ENCODE measurements around the gene EML6.
A peak's percentile ranks its signal among the peaks of the same experiment; 100 is the strongest.

Gene EML6

GRCh38 chr2:55010149-55010591 is 286.7 kb downstream of the EML6 start:
- H3K27ac Mint-ChIP-seq = peak overlapping the region; percentile 66 to 77
- peak overlapping the region; percentile 77 to 80 for H3K4me3 Mint-ChIP-seq
- H3K27me3 Mint-ChIP-seq = no peaks in the 10 kb centered on the region
- H3K4me1 Mint-ChIP-seq (ENCODE audit: low read depth in 2 of 2) = peaks cover 28 to 66% of the 10 kb centered on the region in 2 donors
- H3K9me3 Mint-ChIP-seq = no peaks in the 10 kb centered on the region
- DNase-seq (peak; percentile 21 to 31 (median 29)), ATAC-seq (replicated peaks) (peak; percentile 97)
- peaks cover 5% of the 10 kb centered on the region for H3K36me3 Mint-ChIP-seq (ENCODE audit: insufficient read depth)

GRCh38 chr2:55010915-55011314 is 287.5 kb downstream of the EML6 start:
- Mint-ChIP-seq H3K27ac (peak overlapping the region; percentile 66 to 77), H3K9me3 (no peaks in the 10 kb centered on the region), H3K36me3 (ENCODE audit: insufficient read depth) (peaks cover 5% of the 10 kb centered on the region), H3K27me3 (no peaks in the 10 kb centered on the region), H3K4me1 (ENCODE audit: low read depth in 2 of 2) (peaks cover 30 to 64% of the 10 kb centered on the region in 2 donors), H3K4me3 (peak overlapping the region; percentile 77 to 80)
- ATAC-seq (replicated peaks) (no peak), DNase-seq (no peak)

GRCh38 chr2:55011831-55012671 is 288.6 kb downstream of the EML6 start:
- H3K9me3 Mint-ChIP-seq = no peaks in the 10 kb centered on the region
- H3K27me3 Mint-ChIP-seq = no peaks in the 10 kb centered on the region
- no peak for DNase-seq
- no peak for ATAC-seq (replicated peaks)
- H3K36me3 Mint-ChIP-seq (ENCODE audit: insufficient read depth) = peaks cover 5% of the 10 kb centered on the region
- peak overlapping the region in 1 of 2 donors; percentile 8 for H3K4me3 Mint-ChIP-seq
- peak overlapping the region; percentile 23 to 66 for H3K27ac Mint-ChIP-seq
- H3K4me1 Mint-ChIP-seq (ENCODE audit: low read depth in 2 of 2) = peaks cover 22 to 53% of the 10 kb centered on the region in 2 donors

- peaks cover 5% of the 10 kb centered on the region for H3K36me3 Mint-ChIP-seq (ENCODE audit: insufficient read depth)
- no peak for ATAC-seq (replicated peaks)
- DNase-seq = no peak
- H3K27ac Mint-ChIP-seq = peak overlapping the region; percentile 23 to 66
- no peak overlapping the region for H3K4me3 Mint-ChIP-seq
- no peaks in the 10 kb centered on the region for H3K9me3 Mint-ChIP-seq
- H3K4me1 Mint-ChIP-seq (ENCODE audit: low read depth in 2 of 2) = peaks cover 15 to 48% of the 10 kb centered on the region in 2 donors
- no peaks in the 10 kb centered on the region for H3K27me3 Mint-ChIP-seq
Observed at GRCh38 chr2:55012672-55013484, 289.4 kb downstream of the EML6 start.

- Mint-ChIP-seq H3K4me3 (no peak overlapping the region), H3K27ac (no peak overlapping the region), H3K9me3 (no peaks in the 10 kb centered on the region), H3K4me1 (ENCODE audit: low read depth in 2 of 2) (peaks cover 15 to 57% of the 10 kb centered on the region in 2 donors), H3K36me3 (ENCODE audit: insufficient read depth) (peaks cover 5% of the 10 kb centered on the region), H3K27me3 (no peaks in the 10 kb centered on the region)
- ATAC-seq (replicated peaks) = no peak
- no peak for DNase-seq
Observed at GRCh38 chr2:55013936-55014335, 290.5 kb downstream of the EML6 start.

GRCh38 chr2:55014962-55015939 is 291.8 kb downstream of the EML6 start:
- ATAC-seq (replicated peaks) = peak; percentile 44
- H3K9me3 Mint-ChIP-seq = no peaks in the 10 kb centered on the region
- peaks cover 16 to 55% of the 10 kb centered on the region in 2 donors for H3K4me1 Mint-ChIP-seq (ENCODE audit: low read depth in 2 of 2)
- H3K4me3 Mint-ChIP-seq = no peak overlapping the region
- peaks cover 1% of the 10 kb centered on the region for H3K36me3 Mint-ChIP-seq (ENCODE audit: insufficient read depth)
- H3K27ac Mint-ChIP-seq = no peak overlapping the region
- no peaks in the 10 kb centered on the region for H3K27me3 Mint-ChIP-seq
- DNase-seq = peak; percentile 20 to 36 (median 31)

- no peaks in the 10 kb centered on the region for H3K9me3 Mint-ChIP-seq
- no peak for DNase-seq
Observed at GRCh38 chr2:55017428-55017827, 294.0 kb downstream of the EML6 start.

GRCh38 chr2:55017880-55018279 is 294.4 kb downstream of the EML6 start:
- peaks cover 3% of the 10 kb centered on the region for H3K36me3 Mint-ChIP-seq (ENCODE audit: insufficient read depth)
- no peaks in the 10 kb centered on the region for H3K27me3 Mint-ChIP-seq
- ATAC-seq (replicated peaks) (no peak), DNase-seq (no peak)
- H3K4me3 Mint-ChIP-seq = no peak overlapping the region
- H3K27ac Mint-ChIP-seq = peak overlapping the region in 1 of 2 donors; percentile 19
- H3K4me1 Mint-ChIP-seq (ENCODE audit: low read depth in 2 of 2) = peaks cover 13 to 35% of the 10 kb centered on the region in 2 donors
- H3K9me3 Mint-ChIP-seq = no peaks in the 10 kb centered on the region

More at GRCh38 chr2:55017428-55017827, 294.0 kb downstream of the EML6 start:
- Mint-ChIP-seq H3K4me1 (ENCODE audit: low read depth in 2 of 2) (peaks cover 13 to 35% of the 10 kb centered on the region in 2 donors), H3K4me3 (no peak overlapping the region), H3K27me3 (no peaks in the 10 kb centered on the region), H3K36me3 (ENCODE audit: insufficient read depth) (peaks cover 3% of the 10 kb centered on the region), H3K27ac (peak overlapping the region in 1 of 2 donors; percentile 19)
- ATAC-seq (replicated peaks) = no peak

GRCh38 chr2:55018619-55019018 is 295.2 kb downstream of the EML6 start:
- no peak overlapping the region for H3K4me3 Mint-ChIP-seq
- no peak for ATAC-seq (replicated peaks)
- H3K4me1 Mint-ChIP-seq (ENCODE audit: low read depth in 2 of 2) = peaks cover 10 to 29% of the 10 kb centered on the region in 2 donors
- DNase-seq = no peak
- no peaks in the 10 kb centered on the region for H3K9me3 Mint-ChIP-seq
- H3K27ac Mint-ChIP-seq = no peak overlapping the region
- H3K36me3 Mint-ChIP-seq (ENCODE audit: insufficient read depth) = peaks cover 3% of the 10 kb centered on the region
- no peaks in the 10 kb centered on the region for H3K27me3 Mint-ChIP-seq

- H3K27ac Mint-ChIP-seq = peak overlapping the region; percentile 9 to 55
- ATAC-seq (replicated peaks) = no peak
- peaks cover 10 to 29% of the 10 kb centered on the region in 2 donors for H3K4me1 Mint-ChIP-seq (ENCODE audit: low read depth in 2 of 2)
- no peak overlapping the region for H3K4me3 Mint-ChIP-seq
- no peaks in the 10 kb centered on the region for H3K9me3 Mint-ChIP-seq
- H3K36me3 Mint-ChIP-seq (ENCODE audit: insufficient read depth) = peaks cover 3% of the 10 kb centered on the region
- no peak for DNase-seq
- H3K27me3 Mint-ChIP-seq = no peaks in the 10 kb centered on the region
Observed at GRCh38 chr2:55019526-55020258, 296.2 kb downstream of the EML6 start.

Data from effector memory CD8-positive, alpha-beta T cell (primary cell).